GM12878 (cell line): ENCODE data around the gene XYLB. TPM values are rescaled to one million over a fixed set of nuclear protein-coding genes. Genes with fewer than 3 reads are reported as not detected.

ENCODE experiments used
- ATAC-seq: fragments of 200-7000 bp; cut with Tn5 transposase; 3 replicates; pipeline ENCODE4 v1.9.1; 2020; ENCODE audit warnings: mild to moderate bottlenecking, moderate library complexity
- BruUV-seq: library from RNA; stranded (reverse); fragments of 400-500 nt; replicated peaks from 2 replicates; lab custom pipeline; 2021; lab: Mats Ljungman, UMichigan
- CTCF ChIA-PET: fragments of 300-600 bp; sonication (Branson Sonifier 250); formaldehyde crosslinking; extraction: SDS; loops from one replicate; lab custom pipeline; 2021; ENCODE audit warnings: inconsistent platforms; lab: Yijun Ruan, JAX
- POLR2A ChIA-PET: fragments of 350-600 bp; formaldehyde crosslinking; extraction: SDS; loops from one replicate; lab custom pipeline; 2021; ENCODE audit warnings: inconsistent platforms; lab: Charles Lee
- RAD21 ChIA-PET: fragments of 300-600 bp; sonication (Branson Sonifier 250); formaldehyde crosslinking; loops from one replicate; lab custom pipeline; 2023; ENCODE audit warnings: antibody characterized with exemption; ENCODE audit not compliant: unreplicated experiment; lab: Charles Lee
- SMC1A ChIA-PET: fragments of 300-600 bp; sonication (Branson Sonifier 250); formaldehyde crosslinking; loops from one replicate; lab custom pipeline; 2023; ENCODE audit not compliant: unreplicated experiment, uncharacterized antibody; lab: Charles Lee
- DNase-seq: peaks from one replicate; pipeline ENCODE4 v3.0.0-alpha.2; 2011; ENCODE audit warnings: low read depth, low spot score
- FAIRE-seq: peaks from 3 replicates; lab custom pipeline; 2011; peaks lifted over from hg19 to GRCh38; lab: Jason Lieb, UNC
- H2AFZ ChIP-seq: 2 replicates; pipeline ENCODE4 v1.6.0; 2011; ENCODE audit warnings: low read depth, low read length, control low read depth; ENCODE audit not compliant: control insufficient read depth
- H3K27ac ChIP-seq: 2 replicates; pipeline ENCODE4 v1.5.1; 2011; ENCODE audit warnings: control low read depth; ENCODE audit not compliant: control insufficient read depth, insufficient read depth
- H3K27me3 ChIP-seq, 2 experiments: replicated peaks in 1 of 2; 2 replicates each; pipeline versions ENCODE4 v1.6.0 to v1.6.1; 2011; ENCODE audit warnings: low read length in 1 of 2; ENCODE audit not compliant: control insufficient read depth in 2 of 2, insufficient read depth in 2 of 2
- H3K36me3 ChIP-seq, 2 experiments: 2 replicates each; pipeline ENCODE4 v1.5.1; 2011; ENCODE audit warnings: low read length in 1 of 2; ENCODE audit not compliant: control insufficient read depth in 2 of 2, insufficient read depth in 2 of 2
- H3K4me1 ChIP-seq: 2 replicates; pipeline ENCODE4 v1.6.1; 2011; ENCODE audit warnings: mild to moderate bottlenecking, low read length, moderate library complexity, mixed read lengths; ENCODE audit not compliant: control insufficient read depth, insufficient read depth
- H3K4me2 ChIP-seq: 2 replicates; pipeline ENCODE4 v1.6.0; 2011; ENCODE audit warnings: control low read depth; ENCODE audit not compliant: control insufficient read depth, insufficient read depth
- H3K4me3 ChIP-seq: fragments of 200-600 bp; sonication (generic); 2 replicates; pipeline ENCODE4 v1.5.1; 2016
- H3K79me2 ChIP-seq: 2 replicates; pipeline ENCODE4 v1.6.0; 2011; ENCODE audit warnings: low read length; ENCODE audit not compliant: control insufficient read depth, insufficient read depth
- H3K9ac ChIP-seq: 2 replicates; pipeline ENCODE4 v1.8.0; 2011; ENCODE audit warnings: low read length, control low read depth, mixed read lengths; ENCODE audit not compliant: control insufficient read depth, insufficient read depth
- H3K9me3 ChIP-seq: replicated peaks from 3 replicates; pipeline ENCODE4 v1.5.1; 2011; ENCODE audit warnings: mild to moderate bottlenecking, low read length; ENCODE audit not compliant: control insufficient read depth, insufficient read depth
- H4K20me1 ChIP-seq: 2 replicates; pipeline ENCODE4 v1.6.0; 2011; ENCODE audit not compliant: control insufficient read depth, insufficient read depth
- ATF2 ChIP-seq: IDR thresholded peaks from 2 replicates; pipeline ENCODE4 v1.6.1; 2012; ENCODE audit warnings: low read length, inconsistent platforms
- HCFC1 ChIP-seq: fragments of 150-350 bp; IDR thresholded peaks from 2 replicates; pipeline ENCODE4 v1.6.1; 2014; ENCODE audit warnings: low read length
- IRF5 ChIP-seq: fragments of 450-650 bp; IDR thresholded peaks from 2 replicates; pipeline ENCODE4 v1.6.1; 2017; ENCODE audit warnings: borderline replicate concordance
- JUNB ChIP-seq: IDR thresholded peaks from 2 replicates; pipeline ENCODE4 v1.6.1; 2016; ENCODE audit warnings: antibody characterized with exemption, mild to moderate bottlenecking
- MXI1 ChIP-seq: fragments of 150-350 bp; IDR thresholded peaks from 2 replicates; pipeline ENCODE4 v1.6.1; 2011; ENCODE audit warnings: low read depth, mild to moderate bottlenecking, inconsistent platforms, low read length, improper control_type of control experiment
- NFYB ChIP-seq: IDR thresholded peaks from 2 replicates; pipeline ENCODE4 v1.6.1; 2011; ENCODE audit warnings: low read depth, mild to moderate bottlenecking, low read length, improper control_type of control experiment, moderate library complexity; ENCODE audit not compliant: insufficient read depth
- PAX8 ChIP-seq: fragments of 450-650 bp; IDR thresholded peaks from 2 replicates; pipeline ENCODE4 v1.6.1; 2017; ENCODE audit warnings: mild to moderate bottlenecking, moderate library complexity
- POLR2A ChIP-seq: IDR thresholded peaks from 2 replicates; pipeline ENCODE4 v1.6.1; 2011; ENCODE audit warnings: low read depth, mild to moderate bottlenecking, low read length
- POU2F2 ChIP-seq: IDR thresholded peaks from 3 replicates; pipeline ENCODE4 v1.6.1; 2011; ENCODE audit warnings: low read depth, mild to moderate bottlenecking, low read length, borderline replicate concordance
- SIN3A ChIP-seq: IDR thresholded peaks from 2 replicates; pipeline ENCODE4 v1.6.1; 2012; ENCODE audit warnings: low read depth, low read length, improper control_type of control experiment
- SREBF2 ChIP-seq: IDR thresholded peaks from 2 replicates; pipeline ENCODE4 v1.6.1; 2012; ENCODE audit warnings: mild to moderate bottlenecking, low read length
- SUZ12 ChIP-seq: fragments of 200-600 bp; sonication (generic); IDR thresholded peaks from one replicate; pipeline ENCODE4 v1.6.1; 2018; ENCODE audit warnings: antibody characterized with exemption, mild to moderate bottlenecking; ENCODE audit not compliant: unreplicated experiment
- TAF1 ChIP-seq: IDR thresholded peaks from 2 replicates; pipeline ENCODE4 v1.6.1; 2011; ENCODE audit warnings: mild to moderate bottlenecking, low read depth, low read length, borderline replicate concordance
- ZZZ3 ChIP-seq: IDR thresholded peaks from 2 replicates; pipeline ENCODE4 v1.6.1; 2011; ENCODE audit warnings: low read depth; ENCODE audit not compliant: control insufficient read depth, insufficient read length
- WGBS: methylation state at CpG from one replicate; pipeline ENCODE4 v1.1.6; 2016; ENCODE audit warnings: low lambda C conversion rate; ENCODE audit not compliant: insufficient replicate concordance, insufficient coverage; ENCODE audit errors: missing lambda C conversion rate; 5-methylcytosine and 5-hydroxymethylcytosine counted together
- in situ Hi-C: fragments of 300-500 bp; cut with MboI; formaldehyde crosslinking; loops from 9 replicates; pipeline ENCODE4 v1.14.3; 2018; ENCODE audit warnings: mixed read lengths
- intact Hi-C: fragments of 100-400 bp; cut with micrococcal nuclease; formaldehyde crosslinking; loops from one replicate; pipeline ENCODE4 v1.14.2; 2022; ENCODE audit not compliant: unreplicated experiment
- polyA plus RNA-seq, 11 experiments: library from polyadenylated mRNA; depleted of rRNA in 4 of 11; unstranded in 6 of 11; stranded (reverse) in 5 of 11; fragments of >200 nt; fragmentation: Nextera tagmentation in 4 of 11; fragmentation: Illumina TruSeq in 1 of 11; extraction: Ambion mirVana in 4 of 11; extraction: Trizol in 1 of 11; gene quantifications; 1 replicate in 1 of 11; 2 replicates in 10 of 11; pipeline versions ENCODE4 v1.2.1 to v1.2.3, GENCODE V29; 2011 to 2016; ENCODE audit warnings: inconsistent platforms in 2 of 11, missing spikeins in 2 of 11, low read depth in 1 of 11
- total RNA-seq, 4 experiments: library from RNA; depleted of rRNA in 3 of 4; stranded (reverse); fragments of >200 nt in 3 of 4; fragmentation: Illumina TruSeq in 1 of 4; extraction: Trizol in 1 of 4; gene quantifications; 2 replicates each; pipeline versions ENCODE4 v1.2.1 to v1.2.3, GENCODE V29; 2013 to 2021

The XYLB gene
- total and polyA plus RNA-seq, 10 of the 15 experiments (the other 5 are each of a cell fraction or from before 2014, with no cell fraction given) = 0.60 to 6.1 (median 3.5) TPM

- no peaks in the 10 kb centered on the region for H4K20me1 ChIP-seq
- no peak overlapping the region for H3K4me3 ChIP-seq
- H3K4me1 ChIP-seq = no peaks in the 10 kb centered on the region
- DNase-seq (no peak), ATAC-seq (no peak), FAIRE-seq (no peak)
- no peak overlapping the region for H2AFZ ChIP-seq
- ChIA-PET RAD21 (interaction anchor here (1.0 kb wide), 1 partner anchor 12 kb away, joined by 3 read pairs; no protein-coding TSS in a partner anchor), SMC1A (interaction anchor here (0.6 kb wide), 1 partner anchor 484 kb away, joined by 3 read pairs; no protein-coding TSS in a partner anchor), POLR2A (interaction anchor here (0.6 kb wide), 1 partner anchor 13 kb away, joined by 3 read pairs; no protein-coding TSS in a partner anchor), CTCF (interaction anchor here (1.3 kb wide), 2 partner anchors 55 to 128 kb away, joined by 3 to 4 read pairs; no protein-coding TSS in a partner anchor)
- no peak overlapping the region for H3K27ac ChIP-seq
- H3K36me3 ChIP-seq = no peaks in the 10 kb centered on the region; a peak in 2 of 4 replicates
- BruUV-seq = no TSS peak
- in situ Hi-C loops (no loop called here), intact Hi-C loops (no loop called here)
- no peaks in the 10 kb centered on the region for H3K79me2 ChIP-seq
- H3K9ac ChIP-seq = no peak overlapping the region
- no peaks in the 10 kb centered on the region for H3K27me3 ChIP-seq
- 74% methylated on average over 4 of the region's 4 CpGs for WGBS
- H3K9me3 ChIP-seq = no peaks in the 10 kb centered on the region
- TF ChIP-seq POU2F2 (no peak), SIN3A (no peak), ZZZ3 (no peak)
- no peak overlapping the region for H3K4me2 ChIP-seq
Measured at GRCh38 chr3:38353151-38353550, 6.6 kb downstream of the XYLB start.

GRCh38 chr3:38354588-38355330 lies 8.2 kb downstream of the XYLB start:
- in situ Hi-C loops = no loop called here
- FAIRE-seq = no peak
- BruUV-seq = no TSS peak
- ChIA-PET RAD21 (no interaction called here), POLR2A (interaction anchor here (1.0 to 1.1 kb wide), 2 partner anchors 21 to 50 kb away, joined by 3 to 4 read pairs; no protein-coding TSS in a partner anchor), SMC1A (no interaction called here), CTCF (interaction anchor here (1.2 kb wide), 1 partner anchor 8 kb away, joined by 7 read pairs; the partner anchor contains the start of gene XYLB)
- H3K4me2 ChIP-seq = no peak overlapping the region
- H3K4me3 ChIP-seq = no peak overlapping the region
- H2AFZ ChIP-seq = no peak overlapping the region
- H4K20me1 ChIP-seq = no peaks in the 10 kb centered on the region
- H3K9me3 ChIP-seq = no peaks in the 10 kb centered on the region
- H3K9ac ChIP-seq = no peak overlapping the region
- DNase-seq = no peak
- H3K4me1 ChIP-seq = no peaks in the 10 kb centered on the region
- intact Hi-C loops = no loop called here
- H3K79me2 ChIP-seq = no peaks in the 10 kb centered on the region
- H3K36me3 ChIP-seq = no peaks in the 10 kb centered on the region; a peak in 1 of 4 replicates
- no peak overlapping the region for H3K27ac ChIP-seq
- H3K27me3 ChIP-seq = no peaks in the 10 kb centered on the region
- ATAC-seq = no peak
- WGBS = 55% methylated on average over 4 of the region's 4 CpGs
- no peak for TF ChIP-seq NFYB
- TF ChIP-seq HCFC1 = no peak
- no peak for TF ChIP-seq POLR2A
- no peak for TF ChIP-seq PAX8
- no peak for TF ChIP-seq IRF5
- TF ChIP-seq TAF1 = no peak
- TF ChIP-seq MXI1 = no peak
- no peak for TF ChIP-seq ATF2
- no peak for TF ChIP-seq SREBF2
- no peak for TF ChIP-seq SUZ12
- no peak for TF ChIP-seq JUNB
